HG03575 (cell line): Measurements from ENCODE around the gene PAWR.
A peak's percentile ranks its signal among the peaks of the same experiment; 100 is the strongest.
"Not testable (repeated sequence)": the region's sequence is repeated elsewhere in the genome, so short reads cannot be mapped to it uniquely, and the experiment has no call there.

Source experiments
- ATAC-seq: cut with Tn5 transposase; IDR thresholded peaks from one replicate; pipeline ENCODE4 v1.9.1; 2021; ENCODE audit not compliant: unreplicated experiment, insufficient number of reproducible peaks, low FRiP score; ENCODE audit errors: extremely low read depth

The PAWR gene

DNA sequence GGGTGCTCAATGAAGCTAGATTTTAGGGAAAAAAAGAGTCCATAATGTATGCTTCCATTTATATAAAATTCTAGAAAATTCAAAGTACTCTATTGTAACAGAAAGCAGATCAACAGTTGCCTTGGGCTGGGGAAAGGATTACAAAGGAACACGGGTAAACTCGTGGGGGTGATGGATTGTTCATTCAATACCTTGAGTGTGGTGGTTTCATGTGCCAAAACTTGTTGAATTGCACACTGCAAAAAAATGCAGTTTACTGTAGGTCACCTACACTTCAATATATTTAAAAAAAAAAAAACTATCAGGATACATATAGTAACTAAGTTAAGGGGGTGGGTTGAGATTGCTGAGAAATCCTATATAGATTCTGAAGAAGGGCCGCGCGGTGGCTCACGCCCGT is 33.6 kb downstream of the PAWR start:
- no peak for ATAC-seq

DNA sequence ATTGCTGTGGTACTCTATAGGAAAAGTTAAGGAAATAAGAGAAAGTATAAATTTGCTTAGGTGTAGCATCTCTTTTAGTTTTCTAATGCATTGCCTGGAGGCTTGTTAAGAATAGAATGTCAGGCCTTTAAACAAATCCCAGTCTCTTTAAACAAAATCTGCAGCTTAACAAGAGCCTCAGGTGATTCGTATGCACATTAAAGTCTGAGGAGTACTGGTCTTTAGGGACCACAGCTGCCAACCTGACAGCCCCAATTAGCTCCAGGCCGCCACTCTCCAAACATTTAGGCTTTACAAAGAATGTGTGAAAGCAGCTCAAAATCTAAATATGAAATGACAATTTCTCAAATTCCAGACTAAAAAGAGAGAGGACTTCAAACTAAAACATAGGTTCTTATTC is 35.7 kb downstream of the PAWR start:
- ATAC-seq: no peak

- ATAC-seq: no peak
These were observed 38.2 kb downstream of the PAWR start for GRCh38 chr12:79652521-79652920.

DNA sequence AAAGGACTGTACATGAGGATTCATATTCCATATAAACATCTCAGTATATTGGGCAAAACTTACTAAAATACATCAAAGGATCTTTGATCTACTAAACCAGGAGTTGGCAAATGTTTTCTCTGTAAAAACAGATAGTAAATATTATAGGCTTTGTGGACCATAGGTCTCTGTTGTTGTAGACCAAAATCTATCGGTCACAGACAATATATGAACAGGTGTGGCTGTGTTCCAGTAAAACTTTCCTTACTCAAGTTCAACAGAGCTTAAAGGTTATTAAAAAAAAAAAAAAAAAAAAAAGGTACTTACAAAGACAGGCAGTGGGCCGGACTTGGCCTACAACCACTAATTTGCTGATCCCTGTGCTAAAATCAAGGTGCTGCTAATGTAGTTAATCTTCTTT is 40.3 kb downstream of the PAWR start:
- ATAC-seq: no peak

GRCh38 chr12:79648881-79649280 is 41.9 kb downstream of the PAWR start:
- no peak for ATAC-seq

- ATAC-seq: not testable (repeated sequence)
These were observed 43.9 kb downstream of the PAWR start for GRCh38 chr12:79646843-79647242.

DNA sequence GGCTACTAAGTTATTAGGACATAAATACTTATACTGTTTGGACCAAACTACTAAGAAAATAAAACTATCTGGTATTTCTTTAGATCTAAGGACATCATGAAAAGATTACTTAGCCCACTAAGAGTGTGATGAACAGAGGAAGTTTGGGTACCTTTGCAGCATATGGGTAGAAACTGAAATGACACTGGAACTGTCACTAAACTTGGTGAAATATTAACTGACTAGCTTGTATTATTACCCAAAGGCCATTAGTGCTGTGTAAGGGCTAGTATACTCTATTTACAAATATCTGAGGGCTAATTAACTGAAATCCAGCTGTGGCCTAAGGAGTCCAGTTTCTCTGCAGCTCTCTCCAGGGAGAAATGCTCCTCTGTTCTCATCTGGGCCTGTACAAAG is 45.5 kb downstream of the PAWR start:
- peak; percentile 91 for ATAC-seq

DNA sequence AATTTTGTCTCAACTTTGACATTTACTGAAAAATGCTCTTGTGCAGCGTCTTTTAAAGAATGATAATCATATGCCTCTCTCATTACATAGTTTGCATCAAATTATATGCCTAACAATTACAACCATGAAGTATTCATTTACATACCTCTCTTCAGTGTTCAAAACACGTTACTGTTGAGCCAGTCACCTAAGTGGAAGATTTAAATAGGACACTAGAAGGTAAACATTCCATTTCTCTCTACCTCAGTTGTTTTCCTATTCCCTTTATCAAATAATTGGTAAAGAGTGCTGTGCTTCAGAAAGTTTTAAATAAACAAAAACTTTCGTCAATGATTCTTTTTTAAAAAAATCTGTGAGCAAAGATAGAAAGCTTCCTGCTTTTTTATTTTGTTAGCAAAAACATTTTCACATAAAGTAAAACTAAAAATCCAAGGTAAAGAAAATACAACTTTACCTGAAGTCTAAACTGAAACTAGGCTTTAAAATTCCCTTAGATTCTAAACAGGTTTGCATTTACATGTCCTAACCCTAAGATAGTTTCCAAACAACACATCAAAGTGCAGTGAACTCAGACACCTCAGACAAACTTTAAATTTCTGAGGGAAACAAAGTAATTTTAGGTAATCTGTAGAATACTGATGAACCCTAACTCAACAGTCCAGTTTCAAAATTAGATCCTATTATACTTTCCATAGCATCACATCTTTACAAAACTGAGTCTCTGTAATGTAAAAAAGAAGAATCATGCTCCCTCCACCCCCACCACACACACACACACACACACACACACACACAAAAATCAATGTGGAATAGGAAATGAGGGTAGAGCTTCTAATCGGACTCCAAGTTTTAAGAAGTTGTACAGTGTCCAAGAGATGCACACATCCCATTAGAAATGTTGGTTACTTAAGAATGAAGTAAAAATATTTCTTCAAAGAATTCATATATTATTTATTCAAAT is 46.2 kb downstream of the PAWR start:
- no peak for ATAC-seq

DNA sequence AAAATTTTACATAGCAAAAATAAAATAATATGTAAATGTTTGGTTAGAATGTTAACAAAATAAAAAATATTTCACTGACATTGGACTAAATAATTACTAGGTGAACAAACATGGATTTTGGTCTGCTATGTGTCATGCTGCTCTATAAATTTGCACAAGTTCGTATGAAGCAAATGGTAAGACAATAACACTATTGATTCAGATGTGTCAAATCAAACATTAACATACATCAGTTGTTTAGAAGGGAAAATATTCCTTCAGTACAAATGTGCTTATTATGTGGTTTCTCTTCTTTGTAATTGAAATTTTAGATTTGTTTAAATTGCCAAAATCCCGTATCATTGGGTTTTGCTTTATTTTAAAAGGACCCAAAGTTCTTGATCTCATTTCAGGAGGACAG is 46.9 kb downstream of the PAWR start:
- no peak for ATAC-seq

GRCh38 chr12:79638490-79638889 is 52.3 kb downstream of the PAWR start:
- ATAC-seq: no peak

DNA sequence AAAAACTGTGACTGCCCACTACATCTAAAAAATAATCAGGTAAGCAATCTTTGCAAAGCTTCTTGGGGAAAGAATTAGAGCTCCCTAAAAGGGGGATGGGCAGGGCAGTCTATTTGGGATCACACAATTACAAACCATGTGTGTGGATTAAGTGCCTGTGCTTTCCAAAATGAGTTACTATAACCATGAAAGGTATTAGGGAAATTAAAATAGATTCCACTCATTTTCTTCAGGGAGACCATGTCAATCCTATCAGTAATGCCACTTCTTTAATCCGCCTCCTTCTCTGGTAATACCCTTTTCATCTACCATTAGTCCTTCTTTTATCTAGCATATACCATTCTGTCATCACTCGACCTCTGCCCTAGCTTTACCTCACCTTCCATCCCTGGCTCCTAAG is 53.7 kb downstream of the PAWR start:
- no peak for ATAC-seq

DNA sequence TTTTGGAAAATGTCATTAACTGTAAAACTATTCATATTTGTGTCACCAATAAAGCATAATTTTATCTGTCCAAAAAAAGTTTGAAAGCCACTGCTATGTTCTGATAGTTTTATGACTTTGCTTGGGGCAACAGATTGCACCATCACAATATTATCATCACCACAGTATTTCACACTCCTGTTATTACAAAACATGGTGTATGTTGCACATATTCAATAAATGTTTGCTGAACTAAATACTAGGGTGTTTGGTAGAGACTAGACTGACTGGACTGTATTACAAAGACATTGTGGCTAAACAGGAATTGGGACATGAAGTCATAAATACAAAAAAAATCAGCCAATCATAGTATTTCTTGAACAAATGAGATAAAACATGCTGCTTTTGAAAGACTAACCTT is 55.1 kb downstream of the PAWR start:
- no peak for ATAC-seq

- no peak for ATAC-seq
These were observed 55.8 kb downstream of the PAWR start for GRCh38 chr12:79634957-79635471.

DNA sequence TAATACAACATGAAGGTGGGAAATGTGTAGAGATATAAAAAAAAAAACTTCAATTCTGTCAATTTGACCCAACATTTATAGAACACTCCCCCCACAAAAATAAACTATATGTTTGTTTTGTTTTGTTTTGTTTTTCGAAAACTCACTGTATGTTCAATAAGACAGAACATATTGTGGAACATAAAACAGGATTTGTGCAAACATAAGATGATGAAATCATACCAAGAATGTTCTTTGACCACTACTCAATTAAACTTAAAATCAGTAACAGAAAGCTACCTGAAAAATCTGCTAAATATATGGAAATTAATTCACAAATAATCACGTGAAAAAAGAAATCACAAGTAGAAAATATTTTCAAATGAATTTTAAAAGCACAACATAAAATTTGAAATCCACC is 61.2 kb downstream of the PAWR start:
- no peak for ATAC-seq

DNA sequence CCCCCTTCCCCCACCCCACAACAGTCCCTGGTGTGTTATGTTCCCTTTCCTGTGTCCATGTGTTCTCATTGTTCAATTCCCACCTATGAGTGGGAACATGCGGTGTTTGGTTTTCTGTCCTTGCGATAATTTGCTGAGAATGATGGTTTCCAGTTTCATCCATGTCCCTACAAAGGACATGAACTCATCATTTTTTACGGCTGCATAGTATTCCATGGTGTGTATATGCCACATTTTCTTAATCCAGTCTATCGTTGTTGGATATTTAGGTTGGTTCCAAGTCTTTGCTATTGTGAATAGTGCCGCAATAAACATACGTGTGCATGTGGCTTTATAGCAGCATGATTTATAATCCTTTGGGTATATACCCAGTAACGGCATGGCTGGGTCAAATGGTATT is 64.0 kb downstream of the PAWR start:
- not testable (repeated sequence) for ATAC-seq

GRCh38 chr12:79624378-79624777 is 66.4 kb downstream of the PAWR start:
- ATAC-seq: no peak

DNA sequence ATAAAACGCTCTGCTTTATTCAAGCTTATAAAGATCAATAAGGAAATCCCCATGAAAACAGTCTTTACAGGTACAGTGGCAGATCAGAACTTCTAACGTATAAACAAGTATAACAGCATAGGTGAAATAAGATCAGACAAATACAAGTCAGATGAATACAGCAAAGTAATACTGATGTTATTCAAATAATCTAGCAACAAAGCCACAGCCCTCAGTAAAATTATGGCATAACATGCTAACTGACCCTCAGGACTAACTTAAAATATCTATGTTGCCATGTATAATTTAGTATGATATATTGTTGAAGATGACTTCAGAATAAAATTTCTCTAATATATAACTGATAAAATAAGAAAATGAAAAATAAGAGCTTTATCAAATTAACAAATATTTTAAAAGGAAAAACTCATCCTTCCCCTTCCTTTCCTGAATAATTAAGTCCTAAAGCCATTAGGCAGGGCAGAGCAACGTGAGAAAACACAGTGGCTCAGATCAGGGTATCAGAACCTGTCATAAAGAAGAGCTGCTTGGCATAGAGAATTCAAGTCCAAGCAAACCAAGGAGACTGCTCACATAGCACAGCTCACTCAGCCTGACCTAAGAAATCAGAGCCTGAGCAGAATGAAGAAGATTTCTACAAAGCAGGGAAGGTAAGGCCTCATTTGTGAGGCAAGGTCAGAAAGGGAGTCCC is 70.7 kb downstream of the PAWR start:
- ATAC-seq: no peak

- no peak for ATAC-seq
These were observed 71.8 kb downstream of the PAWR start for GRCh38 chr12:79618848-79619404.

GRCh38 chr12:79617696-79618095 is 73.1 kb downstream of the PAWR start:
- no peak for ATAC-seq
